ENCODE measurements around the gene CCNE1.

DNA sequence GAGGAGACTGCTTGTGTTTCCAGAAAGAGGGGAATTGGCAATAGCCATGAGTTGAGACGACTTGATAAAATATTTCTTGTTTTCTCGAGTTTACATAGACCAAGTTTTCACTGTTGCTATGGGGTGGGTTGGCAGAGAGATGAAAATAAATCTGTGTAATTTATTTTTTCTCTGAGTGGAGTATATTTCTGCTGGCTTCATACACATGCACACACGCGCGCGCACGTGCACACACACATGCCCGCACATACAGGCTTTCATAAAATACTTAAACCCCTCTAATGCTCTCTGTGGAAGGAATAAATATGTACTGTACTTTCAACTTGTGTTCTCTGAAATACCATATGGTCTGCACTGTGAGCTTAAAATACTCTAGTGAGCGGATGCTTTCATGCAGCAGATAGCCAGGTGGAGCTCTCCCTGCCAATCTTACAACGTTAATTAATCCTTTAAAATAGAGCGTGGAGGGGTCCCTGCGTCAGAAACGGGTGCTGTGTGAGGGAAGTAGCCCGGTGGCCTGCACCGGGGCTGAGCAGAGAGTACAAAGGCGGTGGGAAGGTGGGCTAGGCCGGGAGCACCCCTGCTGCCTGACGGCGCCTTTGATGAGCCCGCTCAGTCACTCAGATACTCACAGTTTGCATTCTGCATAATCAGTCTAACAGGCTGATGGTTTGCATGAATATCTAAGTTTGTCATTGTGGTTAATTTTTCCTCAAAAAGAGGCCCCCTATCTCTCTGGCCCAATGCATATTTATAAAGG is 44.1 kb downstream of the CCNE1 start:
- TF ChIP-seq TAF1 (IDR thresholded peaks at IDR 0.05; ENCODE audit: borderline replicate concordance, low read depth, low read length) (no peak), YY1 (IDR thresholded peaks at IDR 0.05; ENCODE audit: low read depth) (no peak), IRF3 (IDR thresholded peaks at IDR 0.05; ENCODE audit: low read depth, low read length) (no peak), SIN3A (IDR thresholded peaks at IDR 0.05; ENCODE audit: borderline replicate concordance, low read depth, low read length) (no peak), ZBTB33 (IDR thresholded peaks at IDR 0.05; ENCODE audit: borderline replicate concordance, low read depth) (no peak)
- TF ChIP-seq, protein P1, sequence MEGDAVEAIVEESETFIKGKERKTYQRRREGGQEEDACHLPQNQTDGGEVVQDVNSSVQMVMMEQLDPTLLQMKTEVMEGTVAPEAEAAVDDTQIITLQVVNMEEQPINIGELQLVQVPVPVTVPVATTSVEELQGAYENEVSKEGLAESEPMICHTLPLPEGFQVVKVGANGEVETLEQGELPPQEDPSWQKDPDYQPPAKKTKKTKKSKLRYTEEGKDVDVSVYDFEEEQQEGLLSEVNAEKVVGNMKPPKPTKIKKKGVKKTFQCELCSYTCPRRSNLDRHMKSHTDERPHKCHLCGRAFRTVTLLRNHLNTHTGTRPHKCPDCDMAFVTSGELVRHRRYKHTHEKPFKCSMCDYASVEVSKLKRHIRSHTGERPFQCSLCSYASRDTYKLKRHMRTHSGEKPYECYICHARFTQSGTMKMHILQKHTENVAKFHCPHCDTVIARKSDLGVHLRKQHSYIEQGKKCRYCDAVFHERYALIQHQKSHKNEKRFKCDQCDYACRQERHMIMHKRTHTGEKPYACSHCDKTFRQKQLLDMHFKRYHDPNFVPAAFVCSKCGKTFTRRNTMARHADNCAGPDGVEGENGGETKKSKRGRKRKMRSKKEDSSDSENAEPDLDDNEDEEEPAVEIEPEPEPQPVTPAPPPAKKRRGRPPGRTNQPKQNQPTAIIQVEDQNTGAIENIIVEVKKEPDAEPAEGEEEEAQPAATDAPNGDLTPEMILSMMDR (IDR thresholded peaks at IDR 0.05) = no peak
- TF ChIP-seq, protein P2, sequence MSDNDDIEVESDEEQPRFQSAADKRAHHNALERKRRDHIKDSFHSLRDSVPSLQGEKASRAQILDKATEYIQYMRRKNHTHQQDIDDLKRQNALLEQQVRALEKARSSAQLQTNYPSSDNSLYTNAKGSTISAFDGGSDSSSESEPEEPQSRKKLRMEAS (IDR thresholded peaks at IDR 0.05; ENCODE audit: low read depth) = no peak
